ENCODE measurements around the gene SLX4IP.

SLX4IP gene

GRCh38 chr20:10498200-10498599 is 63.1 kb downstream of the SLX4IP start:
- no peak for DNase-seq

DNA sequence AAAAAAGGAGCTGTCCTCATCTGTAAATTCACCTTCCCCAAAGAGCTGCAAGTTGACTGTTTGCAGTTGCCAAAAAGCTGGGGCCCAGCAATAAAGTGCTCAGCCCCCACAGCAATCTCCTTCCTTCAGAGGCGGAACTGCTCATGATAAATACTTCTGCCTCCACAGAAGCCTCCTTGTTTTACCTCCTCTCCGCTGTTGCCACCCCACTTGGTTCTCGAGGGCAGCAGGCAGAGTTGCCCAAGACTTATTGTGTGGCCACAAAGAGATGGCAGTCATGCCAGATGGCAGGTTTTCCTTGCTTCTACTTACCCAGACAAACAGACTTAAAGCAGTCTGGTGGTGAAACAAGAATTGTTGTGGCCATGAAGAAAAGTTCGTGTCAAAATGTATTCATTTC is 66.3 kb downstream of the SLX4IP start:
- no peak for DNase-seq

DNA sequence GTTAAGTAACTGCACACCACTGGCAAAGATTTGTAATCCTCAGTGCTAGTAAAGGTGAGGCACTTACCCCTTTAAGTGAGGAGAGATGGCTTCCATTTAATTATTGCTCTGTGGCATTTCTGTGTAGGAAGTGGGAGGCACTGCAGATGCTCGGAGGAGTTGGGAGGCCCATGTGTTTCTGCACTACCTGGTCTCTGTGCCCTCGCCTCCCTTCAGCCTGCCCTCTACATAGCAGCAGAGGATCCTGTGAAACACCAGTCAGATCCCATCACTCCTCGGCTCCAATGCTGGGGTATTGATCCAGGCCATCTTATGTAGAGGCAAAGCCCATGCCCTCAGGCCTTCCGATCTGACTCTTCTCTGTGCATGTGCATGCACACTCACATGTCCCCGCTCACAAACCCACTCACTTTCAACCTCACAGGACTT is 67.0 kb downstream of the SLX4IP start:
- no peak for DNase-seq

- no peak for DNase-seq
Measured at GRCh38 chr20:10504608-10504993, 69.5 kb downstream of the SLX4IP start.

DNA sequence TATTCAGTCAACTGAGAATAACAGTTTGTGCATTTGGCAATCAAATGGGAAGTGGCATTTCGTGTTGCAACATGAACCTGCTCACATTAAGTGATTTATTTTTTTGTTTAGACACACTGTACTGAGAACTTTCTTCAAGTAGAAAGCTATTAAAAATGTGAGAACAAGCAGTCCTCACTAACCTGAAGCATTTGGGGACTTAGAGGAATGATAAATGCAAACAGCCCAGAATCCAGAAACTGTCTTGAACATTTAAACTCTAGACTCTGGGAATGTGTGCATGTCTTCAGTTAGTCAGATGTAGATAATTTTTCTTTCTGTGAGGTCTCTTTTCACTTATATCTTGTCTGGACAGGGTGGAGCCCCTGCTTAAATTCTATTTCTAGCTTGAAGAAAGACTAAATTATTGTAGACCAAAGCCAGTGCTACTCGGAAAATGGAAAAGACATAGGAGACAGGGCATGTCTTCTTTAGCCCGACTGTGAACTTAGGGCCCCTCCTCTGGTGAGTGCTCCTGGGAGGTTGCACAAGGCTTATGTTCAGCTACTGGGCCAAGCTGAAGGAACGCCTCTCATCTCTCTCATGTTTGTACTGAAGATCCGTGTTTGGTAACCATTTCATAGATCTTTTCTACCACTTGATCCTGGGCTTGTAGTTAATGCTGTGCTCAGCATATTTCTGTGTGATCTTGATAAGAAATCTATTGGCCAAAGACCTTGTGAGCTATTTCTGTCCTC is 70.1 kb downstream of the SLX4IP start:
- no peak for DNase-seq

DNA sequence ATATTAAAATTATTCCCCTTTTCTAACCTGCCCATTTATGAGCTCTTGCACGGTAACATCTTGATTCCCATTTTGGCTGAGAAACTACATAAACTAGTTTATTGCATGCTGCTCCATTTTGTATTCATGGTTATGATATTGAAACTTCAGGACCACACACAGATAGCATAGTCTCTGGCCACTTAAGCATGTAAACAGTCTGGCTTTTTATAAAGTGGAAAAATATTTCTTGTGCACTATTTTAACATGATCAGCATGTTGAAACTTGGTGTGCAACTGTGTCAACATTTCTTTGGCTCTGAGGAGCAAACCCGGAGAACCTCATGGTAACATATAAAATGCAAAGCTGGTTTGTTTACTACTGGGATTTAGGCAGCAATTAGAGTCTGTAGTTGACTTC is 70.7 kb downstream of the SLX4IP start:
- no peak for DNase-seq

- no peak for DNase-seq
Measured at GRCh38 chr20:10507052-10507451, 71.9 kb downstream of the SLX4IP start.

GRCh38 chr20:10508060-10508459 is 73.0 kb downstream of the SLX4IP start:
- DNase-seq, result no peak

DNA sequence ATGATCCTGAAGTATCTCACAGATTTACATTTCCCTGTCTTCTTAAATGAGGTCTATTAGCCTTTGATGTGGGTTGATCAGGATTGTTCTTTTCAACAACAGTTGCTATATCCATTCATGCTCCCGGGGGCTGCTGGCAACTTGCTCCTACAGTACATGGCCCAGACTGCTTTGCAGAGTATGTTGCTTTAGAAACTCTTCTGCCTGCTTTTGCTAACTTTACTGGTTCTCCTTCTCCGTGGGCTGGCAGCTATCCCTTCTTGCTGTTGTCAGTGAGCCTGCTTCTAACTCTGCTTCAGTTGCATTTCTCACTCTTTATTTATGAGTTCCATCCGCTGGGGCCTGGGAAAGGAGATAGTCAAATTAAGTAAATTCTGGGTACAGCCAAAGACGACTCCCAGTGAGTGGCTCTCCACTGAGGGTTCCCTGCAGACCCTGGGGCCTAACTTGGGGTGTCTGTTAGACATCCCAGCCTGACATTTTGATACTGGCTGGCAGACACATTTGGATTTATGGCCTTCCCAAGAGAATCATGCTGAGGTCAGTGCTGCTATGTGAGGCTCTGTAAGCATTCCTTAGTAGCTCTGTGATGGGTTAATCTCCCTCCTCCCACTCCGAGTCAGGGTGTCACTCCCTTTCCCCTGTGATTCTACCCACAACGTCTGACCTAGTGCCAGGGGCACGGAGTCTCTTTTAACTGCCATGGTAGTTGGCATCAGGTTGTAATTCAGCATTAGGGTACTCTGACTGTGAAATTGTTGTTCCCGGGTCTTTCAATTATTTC is 73.6 kb downstream of the SLX4IP start:
- DNase-seq, result no peak

- no peak for DNase-seq
Measured at GRCh38 chr20:10509376-10509775, 74.3 kb downstream of the SLX4IP start.

- DNase-seq, result no peak
Measured at GRCh38 chr20:10510216-10510615, 75.1 kb downstream of the SLX4IP start.

- no peak for DNase-seq
Measured at GRCh38 chr20:10511170-10511508, 76.0 kb downstream of the SLX4IP start.

DNA sequence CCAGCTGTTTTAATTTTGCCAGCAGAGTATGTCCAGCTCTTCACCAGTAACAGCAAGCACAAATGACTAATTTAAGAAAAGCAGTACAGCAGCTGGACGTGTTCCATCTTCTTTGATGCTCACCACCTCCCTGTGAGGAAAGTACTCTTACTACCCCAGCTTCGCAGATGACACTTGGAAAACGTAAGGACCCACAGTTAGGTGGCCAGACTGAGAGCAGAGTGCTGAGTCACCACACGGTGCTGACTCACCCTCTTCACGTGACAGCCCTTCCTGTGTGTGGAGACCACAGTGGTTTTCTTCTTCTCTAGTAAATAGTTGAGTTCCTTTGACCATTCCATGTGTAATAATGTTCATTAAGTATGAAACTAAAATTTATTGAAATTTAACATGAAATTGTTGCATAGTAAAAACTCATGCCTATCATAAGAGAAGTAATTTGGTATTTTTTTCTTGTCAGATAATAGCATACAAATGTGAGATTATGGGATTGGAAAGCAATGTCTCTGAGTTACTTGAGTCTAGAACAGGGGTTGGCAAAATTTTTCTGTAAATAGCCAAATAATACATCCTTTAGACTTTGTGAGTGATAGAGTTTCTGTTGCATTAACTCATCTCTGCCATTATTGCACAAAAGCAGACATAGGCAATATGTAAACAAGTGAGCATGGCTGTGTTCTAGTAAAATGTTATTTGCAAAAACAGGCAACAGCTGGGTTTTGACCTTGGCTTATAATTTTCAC is 76.6 kb downstream of the SLX4IP start:
- peak; percentile 51 to 54 for DNase-seq

- DNase-seq, result no peak
Measured at GRCh38 chr20:10513061-10513460, 78.0 kb downstream of the SLX4IP start.

- DNase-seq, result no peak
Measured at GRCh38 chr20:10513931-10514575, 78.9 kb downstream of the SLX4IP start.

DNA sequence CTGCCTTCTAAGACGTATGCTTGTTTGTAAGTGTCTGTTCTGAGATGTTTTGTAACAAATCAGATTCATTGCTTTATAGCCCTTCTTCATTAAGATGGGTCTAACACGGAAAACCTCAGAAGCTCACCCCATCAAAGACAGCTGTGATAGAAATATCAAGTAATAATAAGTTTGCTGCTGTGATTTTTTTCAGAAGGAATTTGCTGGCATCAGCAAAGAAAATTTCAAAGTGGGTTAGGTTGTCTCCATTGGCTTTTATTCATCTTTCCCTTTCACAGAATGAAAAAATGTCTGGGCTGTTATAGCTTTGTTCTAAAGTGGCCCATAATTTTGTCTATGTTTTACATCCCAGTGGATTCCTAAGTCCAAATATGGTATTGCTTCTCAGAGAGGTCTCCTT is 81.4 kb downstream of the SLX4IP start:
- DNase-seq, result no peak

- DNase-seq, result no peak
Measured at GRCh38 chr20:10519361-10520046, 84.4 kb downstream of the SLX4IP start.

DNA sequence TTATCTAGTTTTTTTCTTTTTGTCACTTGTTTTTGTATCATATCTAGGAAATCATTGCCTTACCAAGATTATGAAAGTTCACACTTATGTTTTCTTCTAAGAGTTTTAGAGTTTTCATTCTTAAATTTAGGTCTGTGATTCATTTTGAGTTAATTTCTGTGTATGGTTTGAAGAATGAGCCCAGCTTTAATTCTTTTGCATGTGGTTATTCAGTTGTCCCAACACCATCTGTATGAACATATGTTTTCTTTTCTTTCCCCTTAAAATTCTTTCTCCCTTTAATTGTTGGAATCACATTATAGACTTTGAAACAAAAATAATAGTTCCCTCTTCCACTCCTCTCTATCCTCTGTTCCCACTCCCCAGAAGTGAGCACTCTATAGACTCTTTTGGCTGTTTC is 85.4 kb downstream of the SLX4IP start:
- DNase-seq, result no peak

GRCh38 chr20:10521068-10521831 is 86.1 kb downstream of the SLX4IP start:
- no peak for DNase-seq

- DNase-seq, result no peak
Measured at GRCh38 chr20:10521836-10522235, 86.7 kb downstream of the SLX4IP start.

DNA sequence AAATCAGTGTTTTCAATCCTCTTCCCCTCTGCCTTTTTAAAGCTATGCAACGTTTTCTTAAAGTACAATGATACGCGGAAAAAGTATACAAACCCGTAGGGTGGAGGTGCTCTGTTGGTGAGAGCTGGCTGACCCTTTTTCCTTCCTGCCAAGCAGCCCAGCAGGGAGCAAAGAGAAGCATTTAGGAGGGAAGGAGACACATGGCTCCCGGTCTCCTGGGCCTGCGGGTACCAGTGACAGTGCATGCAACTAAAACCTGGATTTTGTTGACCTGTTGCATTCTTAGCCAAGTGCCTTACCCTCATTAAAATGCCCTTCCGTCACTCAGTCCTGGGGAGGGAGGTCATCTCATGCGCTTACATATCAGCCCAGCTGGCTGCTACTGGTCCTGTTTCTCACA is 87.2 kb downstream of the SLX4IP start:
- DNase-seq, result no peak

GRCh38 chr20:10523443-10523842 is 88.3 kb downstream of the SLX4IP start:
- DNase-seq, result no peak

Measured in activated CD4-positive, alpha-beta T cell treated with anti-CD3 and anti-CD28 coated beads, Interleukin-2, amount 50 U/mL, for 4 hours (primary cell).